Measurements from ENCODE around the gene TGM2. TPM values are rescaled to one million over a fixed set of nuclear protein-coding genes. Genes with fewer than 3 reads are reported as not detected.
A peak's percentile ranks its signal among the peaks of the same experiment; 100 is the strongest.

The TGM2 gene
- total RNA-seq, 4 donors from 2014 or later, result 3.7 to 6.2 (median 4.6) TPM

DNA sequence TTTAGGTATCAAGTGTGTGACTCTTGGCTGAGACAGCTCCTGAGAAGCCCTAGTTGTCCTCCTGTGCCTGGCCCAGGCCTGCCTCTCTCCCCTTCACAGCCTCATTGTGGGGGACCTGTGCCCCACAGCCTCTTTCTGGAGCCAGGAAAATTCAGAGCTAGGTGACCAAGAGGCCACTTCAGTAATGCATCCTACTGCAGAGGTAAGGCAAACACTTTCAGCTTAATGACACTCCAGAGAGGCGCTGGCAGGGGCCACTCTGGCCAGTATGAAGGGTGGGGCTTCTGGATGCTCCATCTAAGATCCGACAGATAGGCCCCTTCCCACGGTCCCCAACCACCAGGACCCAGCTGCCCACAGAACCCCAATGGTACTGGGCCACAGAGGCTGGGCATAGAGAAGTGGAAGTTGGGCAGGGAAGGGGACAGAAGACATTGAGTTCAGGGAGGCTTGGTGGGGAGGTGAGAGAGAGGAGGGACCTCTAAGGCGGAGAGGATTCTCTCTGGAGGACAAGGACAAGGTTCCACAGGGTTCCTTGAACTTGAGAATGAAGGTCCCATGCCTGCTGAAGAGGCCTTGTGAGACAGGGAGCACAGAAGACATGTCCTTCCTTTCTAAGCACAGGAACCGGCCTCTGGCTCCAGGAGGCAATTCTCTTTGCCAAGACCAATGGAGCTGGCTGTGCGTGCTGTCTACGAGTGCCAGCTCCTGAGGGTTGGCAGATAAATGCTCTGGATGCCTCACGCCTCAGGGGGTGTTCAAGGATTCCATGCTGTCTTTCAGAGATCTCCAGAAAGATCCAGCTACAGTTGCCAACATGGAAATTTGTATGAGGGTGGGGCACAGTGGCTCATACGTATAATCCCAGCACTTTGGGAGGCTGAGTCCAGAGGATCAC is 46.4 kb upstream of the TGM2 start:
- 45 to 48% methylated on average over 7 to 9 of the region's 9 CpGs for WGBS, 2 donors
- TF ChIP-seq, protein P1, sequence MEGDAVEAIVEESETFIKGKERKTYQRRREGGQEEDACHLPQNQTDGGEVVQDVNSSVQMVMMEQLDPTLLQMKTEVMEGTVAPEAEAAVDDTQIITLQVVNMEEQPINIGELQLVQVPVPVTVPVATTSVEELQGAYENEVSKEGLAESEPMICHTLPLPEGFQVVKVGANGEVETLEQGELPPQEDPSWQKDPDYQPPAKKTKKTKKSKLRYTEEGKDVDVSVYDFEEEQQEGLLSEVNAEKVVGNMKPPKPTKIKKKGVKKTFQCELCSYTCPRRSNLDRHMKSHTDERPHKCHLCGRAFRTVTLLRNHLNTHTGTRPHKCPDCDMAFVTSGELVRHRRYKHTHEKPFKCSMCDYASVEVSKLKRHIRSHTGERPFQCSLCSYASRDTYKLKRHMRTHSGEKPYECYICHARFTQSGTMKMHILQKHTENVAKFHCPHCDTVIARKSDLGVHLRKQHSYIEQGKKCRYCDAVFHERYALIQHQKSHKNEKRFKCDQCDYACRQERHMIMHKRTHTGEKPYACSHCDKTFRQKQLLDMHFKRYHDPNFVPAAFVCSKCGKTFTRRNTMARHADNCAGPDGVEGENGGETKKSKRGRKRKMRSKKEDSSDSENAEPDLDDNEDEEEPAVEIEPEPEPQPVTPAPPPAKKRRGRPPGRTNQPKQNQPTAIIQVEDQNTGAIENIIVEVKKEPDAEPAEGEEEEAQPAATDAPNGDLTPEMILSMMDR (IDR thresholded peaks at IDR 0.05), result no peak
- TF ChIP-seq POLR2A (IDR thresholded peaks at IDR 0.05), result no peak
- peak in 1 of 2 donors; percentile 67 for DNase-seq (ENCODE audit: low spot score in 2 of 2)
- H3K4me3 ChIP-seq (ENCODE audit: low read depth, poor library complexity, severe bottlenecking), result no peak overlapping the region
- intact Hi-C loops (cut with DNase I; ENCODE audit: low total_unique reads), result no loop called here

DNA sequence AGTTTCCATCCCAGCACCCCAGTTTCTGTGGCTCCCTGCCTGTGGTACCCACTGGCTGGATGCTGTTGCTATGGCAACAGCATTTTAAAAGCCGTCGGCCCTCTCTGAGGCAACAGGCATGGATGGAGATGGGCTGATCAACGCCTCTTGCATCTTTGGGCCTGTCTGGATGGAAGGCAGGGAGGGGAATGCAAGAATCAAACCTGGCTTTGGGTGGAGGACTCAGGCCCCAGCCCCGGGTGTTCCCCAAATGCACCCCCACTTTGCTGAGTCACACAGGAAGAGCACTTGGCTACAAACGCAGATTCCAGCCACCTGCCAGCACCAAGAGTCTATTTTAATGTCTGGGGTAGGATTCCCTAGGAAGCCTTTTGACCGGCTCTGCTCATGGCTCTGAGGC is 45.7 kb upstream of the TGM2 start:
- no peak overlapping the region for H3K4me3 ChIP-seq (ENCODE audit: low read depth, poor library complexity, severe bottlenecking)
- no peak for TF ChIP-seq POLR2A (IDR thresholded peaks at IDR 0.05)
- TF ChIP-seq, protein P1 (IDR thresholded peaks at IDR 0.05), result no peak
- 41 to 44% methylated on average over 6 of the region's 6 CpGs for WGBS, 2 donors
- intact Hi-C loops (cut with DNase I; ENCODE audit: low total_unique reads), result no loop called here
- DNase-seq (ENCODE audit: low spot score in 2 of 2), result peak in 1 of 2 donors; percentile 74

DNA sequence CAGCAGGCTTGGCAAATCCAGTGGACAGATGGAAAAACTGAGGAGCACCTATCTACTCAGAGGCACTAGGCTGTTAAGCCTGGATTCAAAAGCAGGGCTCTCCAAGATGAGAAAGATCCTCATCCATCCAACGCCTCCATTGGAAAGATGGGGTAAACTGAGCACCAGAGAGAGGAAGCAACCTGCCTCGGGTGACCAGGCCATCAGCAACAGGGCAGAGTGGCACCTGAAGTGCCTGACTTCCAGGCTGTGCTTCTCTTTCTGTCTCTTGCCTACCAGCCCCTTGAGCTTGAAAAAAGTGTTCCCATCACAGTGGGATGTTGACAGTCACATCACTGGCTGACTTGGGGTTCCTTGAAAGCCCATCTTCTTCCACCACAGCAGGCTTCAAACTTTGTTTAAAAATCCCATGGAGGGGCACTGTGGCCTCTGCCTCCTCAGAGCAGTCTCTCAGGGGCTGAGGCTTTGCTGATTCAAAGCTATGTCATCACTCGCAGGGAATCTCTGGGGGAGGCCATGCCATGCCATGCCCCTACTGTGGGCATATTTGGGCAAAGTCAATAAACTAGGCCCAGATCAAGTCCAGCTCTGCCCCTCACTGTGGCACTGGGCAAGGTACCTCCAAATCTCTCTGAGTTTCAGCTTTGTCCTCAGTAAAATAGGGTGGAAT is 44.8 kb upstream of the TGM2 start:
- peak in 1 of 2 donors; percentile 26 for DNase-seq (ENCODE audit: low spot score in 2 of 2)
- H3K4me3 ChIP-seq (ENCODE audit: low read depth, poor library complexity, severe bottlenecking), result no peak overlapping the region
- intact Hi-C loops (cut with DNase I; ENCODE audit: low total_unique reads), result no loop called here
- 96% methylated on average over 3 of the region's 3 CpGs for WGBS, 2 donors
- TF ChIP-seq, protein P1 (IDR thresholded peaks at IDR 0.05), result no peak
- TF ChIP-seq POLR2A (IDR thresholded peaks at IDR 0.05), result no peak

DNA sequence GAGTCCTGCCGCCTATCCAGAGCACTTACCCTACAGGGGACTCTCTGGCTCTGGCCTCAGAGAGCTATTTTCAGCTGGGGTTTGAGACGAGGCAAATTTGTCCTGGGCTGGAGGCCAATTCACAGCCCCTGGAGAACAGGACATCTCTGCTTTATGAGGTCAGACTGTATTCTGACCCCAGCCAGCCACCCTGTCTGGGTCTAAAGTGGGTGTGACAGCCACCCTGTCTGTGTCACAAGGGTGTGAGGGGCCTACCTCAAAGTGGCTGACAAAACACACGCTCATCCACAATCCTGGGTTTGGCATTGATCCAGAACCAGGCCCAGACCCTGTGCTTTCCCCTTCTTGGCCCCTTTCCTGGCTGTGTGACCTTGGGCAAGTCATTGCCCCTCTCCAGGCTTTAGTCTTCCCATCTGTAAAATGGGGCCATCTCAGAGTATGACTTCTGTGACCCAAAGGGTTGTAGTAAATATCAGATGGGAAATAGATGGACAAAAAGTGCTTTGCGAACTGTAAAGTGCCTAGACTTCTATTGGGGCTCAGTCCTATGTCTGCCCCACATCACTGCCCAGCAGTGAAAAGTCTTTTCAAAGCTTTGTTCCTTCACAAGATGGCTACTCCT is 44.1 kb upstream of the TGM2 start:
- TF ChIP-seq, protein P1 (IDR thresholded peaks at IDR 0.05), result no peak
- no peak for TF ChIP-seq POLR2A (IDR thresholded peaks at IDR 0.05)
- WGBS, 2 donors, result 77 to 78% methylated on average over 4 of the region's 4 CpGs
- intact Hi-C loops (cut with DNase I; ENCODE audit: low total_unique reads), result no loop called here
- peak in 1 of 2 donors; percentile 32 for DNase-seq (ENCODE audit: low spot score in 2 of 2)
- H3K4me3 ChIP-seq (ENCODE audit: low read depth, poor library complexity, severe bottlenecking), result no peak overlapping the region

DNA sequence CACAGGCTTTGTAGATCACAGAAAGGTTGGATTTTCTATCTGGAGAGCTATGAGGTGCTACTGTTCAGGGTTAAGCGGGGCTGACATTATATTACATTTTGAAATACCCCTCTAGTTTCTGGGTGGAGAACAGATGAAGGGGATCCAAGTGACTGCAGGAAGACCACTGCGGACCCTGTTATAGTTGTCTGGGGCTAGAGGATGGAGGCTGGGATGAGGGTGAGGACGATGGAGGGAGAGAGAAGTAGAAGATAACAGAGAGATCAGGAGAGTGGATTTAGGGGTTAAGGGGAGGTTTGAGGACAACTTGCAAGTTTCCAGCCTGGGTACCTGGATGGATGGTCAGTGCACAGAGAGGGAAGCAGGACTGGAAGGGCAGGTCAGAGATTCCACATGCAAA is 43.5 kb upstream of the TGM2 start:
- intact Hi-C loops (cut with DNase I; ENCODE audit: low total_unique reads), result no loop called here
- H3K4me3 ChIP-seq (ENCODE audit: low read depth, poor library complexity, severe bottlenecking), result no peak overlapping the region
- 91 to 94% methylated on average over 3 of the region's 3 CpGs for WGBS, 2 donors
- no peak for TF ChIP-seq POLR2A (IDR thresholded peaks at IDR 0.05)
- TF ChIP-seq, protein P1 (IDR thresholded peaks at IDR 0.05), result no peak
- DNase-seq (ENCODE audit: low spot score in 2 of 2), result peak in 1 of 2 donors; percentile 26
